GM10266 (cell line): Measurements from ENCODE around the gene CHD9NB.
"Not testable (repeated sequence)": the region's sequence is repeated elsewhere in the genome, so short reads cannot be mapped to it uniquely, and the experiment has no call there.

Experiments
- DNase-seq: peaks from one replicate; pipeline ENCODE4 v3.0.0; 2012; ENCODE audit errors: extremely low spot score
- TF ChIP-seq, protein P1 (sequence below): IDR thresholded peaks from 2 replicates; pipeline ENCODE4 v1.5.1; 2012; ENCODE audit warnings: mild to moderate bottlenecking, low read depth; ENCODE audit not compliant: control insufficient read depth, insufficient read depth; ENCODE audit errors: missing control alignments

Gene CHD9NB

DNA sequence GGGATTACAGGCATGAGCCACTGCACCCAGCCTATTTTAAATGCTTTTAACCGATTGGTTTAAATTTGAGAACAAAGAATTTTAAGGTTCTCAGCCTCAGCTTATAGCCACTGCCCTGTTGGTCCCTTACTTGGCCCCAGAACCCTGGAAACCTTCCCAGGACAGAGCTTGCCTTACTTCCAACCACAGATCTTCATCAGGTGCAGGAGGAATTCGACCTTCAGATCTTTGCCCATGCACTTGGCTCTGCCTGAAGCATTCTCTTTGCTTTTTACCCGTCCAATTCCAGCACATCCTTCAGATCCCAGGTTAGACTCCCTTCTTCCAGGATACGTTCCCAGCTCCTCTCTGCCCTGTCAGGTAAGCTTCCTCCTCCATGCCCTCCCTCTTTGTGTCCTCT is 29.8 kb upstream of the CHD9NB start:
- no peak for DNase-seq
- TF ChIP-seq, protein P1, sequence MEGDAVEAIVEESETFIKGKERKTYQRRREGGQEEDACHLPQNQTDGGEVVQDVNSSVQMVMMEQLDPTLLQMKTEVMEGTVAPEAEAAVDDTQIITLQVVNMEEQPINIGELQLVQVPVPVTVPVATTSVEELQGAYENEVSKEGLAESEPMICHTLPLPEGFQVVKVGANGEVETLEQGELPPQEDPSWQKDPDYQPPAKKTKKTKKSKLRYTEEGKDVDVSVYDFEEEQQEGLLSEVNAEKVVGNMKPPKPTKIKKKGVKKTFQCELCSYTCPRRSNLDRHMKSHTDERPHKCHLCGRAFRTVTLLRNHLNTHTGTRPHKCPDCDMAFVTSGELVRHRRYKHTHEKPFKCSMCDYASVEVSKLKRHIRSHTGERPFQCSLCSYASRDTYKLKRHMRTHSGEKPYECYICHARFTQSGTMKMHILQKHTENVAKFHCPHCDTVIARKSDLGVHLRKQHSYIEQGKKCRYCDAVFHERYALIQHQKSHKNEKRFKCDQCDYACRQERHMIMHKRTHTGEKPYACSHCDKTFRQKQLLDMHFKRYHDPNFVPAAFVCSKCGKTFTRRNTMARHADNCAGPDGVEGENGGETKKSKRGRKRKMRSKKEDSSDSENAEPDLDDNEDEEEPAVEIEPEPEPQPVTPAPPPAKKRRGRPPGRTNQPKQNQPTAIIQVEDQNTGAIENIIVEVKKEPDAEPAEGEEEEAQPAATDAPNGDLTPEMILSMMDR, result no peak

DNA sequence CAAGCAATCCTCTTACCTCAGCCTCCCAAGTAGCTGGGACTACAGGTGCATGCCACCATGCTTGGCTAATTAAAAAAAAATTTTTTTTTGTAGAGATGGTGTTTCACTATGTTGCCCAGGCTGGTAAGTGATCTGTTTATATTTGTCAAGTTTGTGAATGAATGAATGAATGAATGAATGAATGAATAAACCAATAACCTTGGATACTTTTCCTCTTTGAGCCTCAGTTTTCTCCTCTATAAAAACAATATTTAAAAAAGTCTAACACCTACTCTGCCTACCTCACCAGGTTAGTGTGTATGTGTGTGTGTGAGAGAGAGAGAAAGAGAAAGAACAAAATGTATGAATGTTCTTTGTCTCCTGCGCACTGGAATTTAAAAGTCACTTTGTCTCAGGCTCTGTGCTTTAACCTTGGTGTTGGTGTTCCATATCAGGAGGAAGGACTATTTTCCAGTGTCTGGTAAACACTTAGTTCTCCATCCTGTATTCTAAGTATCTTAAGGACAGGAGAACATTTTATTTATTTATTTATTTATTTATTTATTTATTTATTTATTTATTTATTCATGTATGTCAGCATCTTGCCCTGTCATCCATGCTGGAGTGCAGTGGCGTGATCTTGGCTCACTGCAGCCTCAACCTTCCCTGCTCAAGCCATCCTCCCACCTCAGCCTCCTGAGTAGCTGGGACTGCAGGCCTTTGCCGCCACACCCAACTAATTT is 29.1 kb upstream of the CHD9NB start:
- TF ChIP-seq, protein P1, result no peak
- DNase-seq, result no peak

DNA sequence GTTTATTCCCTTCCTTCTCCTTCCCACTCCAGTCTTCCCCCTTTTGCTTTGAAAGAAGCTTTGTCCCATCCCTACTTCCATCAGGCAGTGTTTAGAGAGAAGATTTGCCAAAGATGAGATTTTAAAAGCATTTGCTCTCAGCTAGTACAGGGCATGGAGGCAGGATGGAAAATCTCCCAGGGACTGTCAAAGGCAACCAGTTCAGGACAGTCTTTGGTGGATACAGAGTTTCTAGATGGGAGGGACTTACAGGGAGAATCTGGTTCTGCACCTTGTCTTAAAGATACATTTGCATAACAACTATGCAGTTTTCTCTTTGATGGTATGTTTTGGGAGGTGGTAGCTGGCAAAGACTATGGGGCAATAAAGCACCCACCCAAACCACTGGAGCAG is 28.3 kb upstream of the CHD9NB start:
- DNase-seq, result no peak
- TF ChIP-seq, protein P1, result no peak

DNA sequence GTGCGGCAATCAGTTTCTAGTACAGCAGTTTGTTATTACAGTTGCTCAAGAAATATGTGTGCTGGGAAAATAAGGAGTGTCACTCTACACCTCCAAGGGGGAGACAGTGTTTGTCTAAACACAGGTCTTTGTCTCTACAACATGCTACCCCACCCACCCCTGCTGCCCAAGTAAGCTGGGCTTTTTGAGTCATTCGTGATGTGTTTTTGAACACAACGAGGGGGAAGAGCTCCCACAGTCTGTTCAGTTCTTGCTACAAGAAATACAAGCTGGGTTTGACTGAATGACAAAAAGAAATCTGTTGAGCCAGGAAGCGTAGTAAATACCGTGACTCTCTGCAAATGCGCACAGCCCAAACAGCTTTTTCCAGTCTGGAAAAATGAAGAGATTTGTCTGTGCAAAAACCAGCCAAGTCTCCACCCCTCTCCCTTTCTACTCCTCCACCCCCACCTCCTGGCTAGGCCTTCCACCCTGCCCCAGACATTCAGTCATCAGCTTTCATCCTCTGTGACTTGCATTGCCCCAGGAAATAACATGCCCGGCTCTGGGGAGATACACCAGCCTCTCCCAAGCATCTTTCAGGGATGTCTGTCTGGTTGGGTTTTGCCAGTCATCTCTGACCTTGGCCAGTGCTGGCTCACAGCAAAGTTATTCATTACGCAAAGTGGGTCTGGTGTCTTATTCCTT is 27.8 kb upstream of the CHD9NB start:
- TF ChIP-seq, protein P1, result no peak
- DNase-seq, result no peak

DNA sequence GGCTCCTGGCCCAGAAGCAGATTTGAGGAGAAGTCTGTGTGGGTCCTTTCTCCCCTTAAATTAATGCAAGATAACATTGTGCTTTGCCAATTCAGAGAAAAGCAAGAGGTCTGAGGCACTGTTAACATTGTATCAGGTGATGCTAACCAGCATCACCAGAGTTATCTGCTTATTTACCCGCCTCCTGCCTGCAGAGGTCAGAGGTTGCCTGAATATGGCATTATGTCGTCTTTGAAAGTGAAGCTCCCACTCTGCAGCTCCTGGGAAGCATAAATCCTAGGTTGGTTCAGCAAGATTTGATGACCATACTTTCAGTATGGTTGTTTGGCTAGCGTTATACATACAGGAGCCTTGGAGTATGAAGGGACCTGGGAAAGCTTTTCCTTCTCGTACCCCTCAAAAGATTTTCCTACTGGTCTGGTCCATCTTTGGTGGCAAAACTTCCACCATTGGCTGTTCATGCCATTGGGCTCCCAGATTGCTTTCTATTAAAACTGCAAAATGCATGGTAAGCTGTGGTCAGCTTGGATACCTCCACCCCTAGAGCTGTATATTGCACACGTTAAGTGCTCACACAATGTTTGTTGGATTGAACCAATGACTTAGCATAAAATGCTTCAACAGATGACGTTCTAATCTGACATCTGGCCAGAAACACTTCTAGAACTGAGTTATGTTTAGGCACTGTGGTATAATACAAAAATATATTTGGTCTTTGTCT is 26.2 kb upstream of the CHD9NB start:
- no peak for DNase-seq
- TF ChIP-seq, protein P1, result no peak

DNA sequence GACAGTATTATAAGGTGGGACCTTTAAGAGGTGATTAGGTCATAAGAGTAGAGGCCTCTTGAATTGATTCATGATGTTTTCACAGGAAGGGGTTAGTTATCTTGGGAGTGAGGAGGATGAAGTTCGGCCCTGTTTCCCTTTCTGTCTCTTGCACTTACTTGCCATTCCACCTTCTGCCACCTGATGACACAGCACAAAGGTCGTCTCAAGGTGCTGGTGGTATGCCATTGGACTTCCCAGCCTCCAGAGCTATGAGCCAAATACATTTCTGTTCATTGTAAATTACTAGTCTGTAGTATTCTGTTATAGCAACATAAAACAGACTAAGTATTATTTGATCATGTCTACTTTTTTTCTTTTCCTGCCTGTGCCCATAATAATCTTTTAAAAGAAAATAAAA is 25.6 kb upstream of the CHD9NB start:
- TF ChIP-seq, protein P1, result no peak
- no peak for DNase-seq

DNA sequence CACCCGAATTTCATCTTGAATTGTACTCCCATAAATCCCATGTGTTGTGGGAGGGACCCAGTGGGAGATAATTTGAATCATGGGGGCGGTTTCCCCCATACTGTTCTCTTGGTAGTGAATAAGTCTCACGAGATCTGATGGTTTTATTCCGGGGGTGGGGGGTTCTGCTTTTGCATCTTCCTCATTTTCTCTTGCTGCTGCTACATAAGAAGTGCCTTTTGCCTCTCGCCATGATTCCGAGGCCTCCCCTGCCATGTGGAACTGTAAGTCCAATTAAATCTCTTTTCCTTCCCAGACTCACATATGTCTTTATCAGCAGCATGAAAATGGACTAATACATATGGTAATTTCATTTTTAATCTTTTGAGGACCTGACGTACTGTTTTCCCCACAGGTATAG is 22.8 kb upstream of the CHD9NB start:
- DNase-seq, result not testable (repeated sequence)

DNA sequence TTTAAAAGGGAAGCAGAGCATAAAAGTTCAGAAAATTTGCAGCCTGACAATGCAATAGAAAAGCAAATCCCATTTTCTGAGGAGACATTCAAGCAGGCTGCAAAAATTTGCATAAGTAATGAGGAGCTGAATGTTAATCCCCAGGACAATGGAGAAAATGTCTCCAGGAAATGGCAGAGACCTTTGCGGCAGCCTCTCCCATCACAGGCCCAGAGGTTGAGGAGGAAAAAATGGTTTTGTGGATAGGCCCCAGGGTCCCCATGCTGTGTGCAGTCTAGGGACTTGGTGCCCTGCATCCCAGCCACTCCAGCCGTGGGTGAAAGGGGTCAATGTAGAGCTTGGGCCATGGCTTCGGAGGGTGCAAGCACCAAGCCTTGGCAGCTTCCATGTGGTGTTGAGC is 21.6 kb upstream of the CHD9NB start:
- not testable (repeated sequence) for DNase-seq
